ES-I3 (cell line): Measurements from ENCODE around the gene NRG3.
"Not testable (repeated sequence)": the region's sequence is repeated elsewhere in the genome, so short reads cannot be mapped to it uniquely, and the experiment has no call there.

Experiments used
- H3K36me3 ChIP-seq: 2 replicates; pipeline ENCODE4 v1.6.1; 2013; ENCODE audit warnings: mild to moderate bottlenecking, low read length, control low read depth, moderate library complexity; ENCODE audit not compliant: insufficient read depth
- H3K4me1 ChIP-seq: 2 replicates; pipeline ENCODE4 v1.6.1; 2013; ENCODE audit warnings: mild to moderate bottlenecking, control low read depth, low read length; ENCODE audit not compliant: insufficient read depth
- H3K9ac ChIP-seq: 2 replicates; pipeline ENCODE4 v1.6.1; 2013; ENCODE audit warnings: low read depth, mild to moderate bottlenecking, low read length, moderate library complexity
- H3K9me3 ChIP-seq: 2 replicates; pipeline ENCODE4 v1.6.1; 2013; ENCODE audit warnings: mild to moderate bottlenecking, low read length, moderate library complexity; ENCODE audit not compliant: control insufficient read depth, insufficient read depth

NRG3 gene

DNA sequence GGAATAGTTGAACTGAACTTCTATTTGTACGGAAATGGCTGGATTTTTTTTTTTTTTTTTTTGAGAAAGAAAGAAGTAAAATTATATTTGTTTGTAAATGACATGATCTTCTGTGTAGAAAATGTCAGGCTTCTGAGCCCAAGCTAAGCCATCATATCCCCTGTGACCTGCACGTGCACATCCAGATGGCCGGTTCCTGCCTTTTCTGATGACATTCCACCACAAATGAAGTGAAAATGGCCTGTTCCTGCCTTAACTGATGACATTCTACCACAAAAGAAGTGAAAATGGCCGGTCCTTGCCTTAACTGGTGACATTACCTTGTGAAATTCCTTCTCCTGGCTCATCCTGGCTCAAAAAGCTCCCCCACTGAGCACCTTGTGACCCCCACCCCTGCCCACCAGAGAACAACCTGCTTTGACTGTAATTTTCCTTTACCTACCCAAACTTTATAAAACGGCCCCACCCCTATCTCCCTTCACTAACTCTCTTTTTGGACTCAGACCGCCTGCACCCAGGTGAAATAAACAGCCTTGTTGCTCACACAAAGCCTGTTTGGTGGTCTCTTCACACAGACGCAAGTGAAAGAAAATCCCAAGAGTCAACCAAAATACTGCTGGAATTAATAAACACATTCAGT lies 1085.5 kb downstream of the NRG3 start:
- H3K36me3 ChIP-seq, H3K9ac ChIP-seq, H3K9me3 ChIP-seq: not testable (repeated sequence)
- H3K4me1 ChIP-seq, result peaks cover 29% of the 10 kb centered on the region

- Histone ChIP-seq H3K4me1 (peaks cover 29% of the 10 kb centered on the region), H3K9me3 (no peaks in the 10 kb centered on the region), H3K9ac (no peak overlapping the region), H3K36me3 (no peaks in the 10 kb centered on the region)
Observed at GRCh38 chr10:82961864-82962263, 1086.9 kb downstream of the NRG3 start.

GRCh38 chr10:82966130-82966529 lies 1091.1 kb downstream of the NRG3 start:
- Histone ChIP-seq H3K36me3 (no peaks in the 10 kb centered on the region), H3K4me1 (peaks cover 18% of the 10 kb centered on the region), H3K9me3 (no peaks in the 10 kb centered on the region), H3K9ac (no peak overlapping the region)

GRCh38 chr10:82968533-82968932 lies 1093.5 kb downstream of the NRG3 start:
- peaks cover 11% of the 10 kb centered on the region for H3K4me1 ChIP-seq
- H3K9ac ChIP-seq, result no peak overlapping the region

GRCh38 chr10:82969405-82969804 lies 1094.4 kb downstream of the NRG3 start:
- no peaks in the 10 kb centered on the region for H3K9me3 ChIP-seq
- no peak overlapping the region for H3K9ac ChIP-seq
- H3K36me3 ChIP-seq, result no peaks in the 10 kb centered on the region
- peaks cover 6% of the 10 kb centered on the region for H3K4me1 ChIP-seq

More at GRCh38 chr10:82968533-82968932, 1093.5 kb downstream of the NRG3 start:
- H3K36me3 ChIP-seq, result no peaks in the 10 kb centered on the region
- no peaks in the 10 kb centered on the region for H3K9me3 ChIP-seq

GRCh38 chr10:82980321-82980720 lies 1105.3 kb downstream of the NRG3 start:
- Histone ChIP-seq H3K4me1 (peaks cover 10% of the 10 kb centered on the region), H3K9me3 (no peaks in the 10 kb centered on the region), H3K9ac (no peak overlapping the region), H3K36me3 (no peaks in the 10 kb centered on the region)

DNA sequence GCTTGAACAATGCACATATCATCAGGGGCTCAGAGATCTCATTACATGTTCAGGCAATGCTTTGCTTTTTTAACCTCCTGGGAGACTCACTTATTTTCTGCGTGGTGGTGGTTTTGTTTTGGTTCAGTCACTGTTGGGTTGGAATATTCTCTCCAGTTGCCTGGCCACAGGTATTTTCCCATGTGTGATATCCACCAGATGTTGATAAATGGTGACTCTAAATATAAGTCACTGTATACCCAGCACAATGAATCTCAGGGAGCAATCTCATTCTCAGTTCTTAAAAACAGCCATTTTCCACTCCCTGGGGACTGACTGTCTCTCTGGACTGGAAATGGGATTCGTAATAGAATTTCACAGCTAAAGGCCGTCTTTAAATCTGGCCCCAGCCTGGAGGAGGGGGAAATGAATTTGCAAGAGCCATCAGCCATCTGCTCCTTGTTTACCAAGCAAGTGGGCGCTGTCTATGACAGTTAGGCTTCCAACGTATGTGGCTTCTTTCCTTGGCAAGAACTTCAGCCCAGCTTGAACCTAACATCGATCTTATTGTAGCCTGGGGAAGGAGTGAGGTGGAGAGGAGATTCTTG lies 1106.2 kb downstream of the NRG3 start:
- Histone ChIP-seq H3K9me3 (no peaks in the 10 kb centered on the region), H3K9ac (no peak overlapping the region), H3K4me1 (peaks cover 10% of the 10 kb centered on the region), H3K36me3 (no peaks in the 10 kb centered on the region)

DNA sequence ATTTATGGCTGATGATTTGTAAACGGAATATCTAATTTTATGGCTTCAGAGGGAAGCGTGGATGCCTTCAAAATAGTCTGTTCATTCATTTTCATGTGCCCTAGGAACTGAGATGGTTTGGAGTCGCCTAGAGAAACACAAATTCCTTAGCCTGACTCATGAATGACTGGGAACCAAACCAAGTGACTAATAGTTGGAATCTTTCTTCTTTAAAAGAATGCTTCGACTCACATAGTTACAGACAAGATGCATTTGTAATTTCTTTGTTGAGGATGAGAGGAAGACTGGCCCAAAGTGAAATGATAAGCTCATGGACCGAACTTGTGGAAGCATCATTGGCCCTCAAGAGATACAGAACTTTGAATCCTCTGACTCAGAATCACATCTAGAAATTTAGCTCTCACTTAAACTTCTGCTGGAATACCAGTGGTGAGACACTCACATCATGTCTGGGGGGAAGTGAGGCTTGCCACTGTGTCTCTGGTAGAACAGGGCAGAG lies 1107.2 kb downstream of the NRG3 start:
- Histone ChIP-seq H3K4me1 (peaks cover 10% of the 10 kb centered on the region), H3K9ac (no peak overlapping the region), H3K9me3 (no peaks in the 10 kb centered on the region), H3K36me3 (no peaks in the 10 kb centered on the region)

GRCh38 chr10:82986216-82986615 lies 1111.2 kb downstream of the NRG3 start:
- no peaks in the 10 kb centered on the region for H3K9me3 ChIP-seq
- H3K4me1 ChIP-seq, result peaks cover 5% of the 10 kb centered on the region
- H3K36me3 ChIP-seq, result no peaks in the 10 kb centered on the region
- H3K9ac ChIP-seq, result no peak overlapping the region

DNA sequence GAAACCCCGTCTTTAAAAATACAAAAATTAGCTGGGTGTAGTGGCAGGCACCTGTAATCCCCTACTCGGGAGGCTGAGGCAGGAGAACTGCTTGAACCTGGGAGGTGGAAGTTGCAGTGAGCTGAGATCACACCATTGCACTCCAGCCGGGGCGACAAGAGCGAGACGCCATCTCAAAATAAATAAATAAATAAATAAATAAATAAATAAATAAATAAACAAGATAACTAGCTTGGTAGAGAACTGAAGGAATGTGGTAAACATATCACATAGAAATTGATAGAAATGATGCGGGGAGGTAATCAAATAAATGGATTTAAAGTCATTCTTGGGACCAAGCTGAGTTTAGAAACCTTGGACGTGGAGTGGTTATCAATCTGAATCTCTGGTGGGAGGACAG lies 1131.5 kb downstream of the NRG3 start:
- H3K4me1 ChIP-seq, H3K9me3 ChIP-seq, H3K9ac ChIP-seq, H3K36me3 ChIP-seq: not testable (repeated sequence)

- no peaks in the 10 kb centered on the region for H3K9me3 ChIP-seq
- H3K36me3 ChIP-seq, result no peaks in the 10 kb centered on the region
- no peak overlapping the region for H3K9ac ChIP-seq
- peaks cover 6% of the 10 kb centered on the region; the same call in 1 of the 2 replicates for H3K4me1 ChIP-seq
Observed at GRCh38 chr10:83007510-83007909, 1132.5 kb downstream of the NRG3 start.

- Histone ChIP-seq H3K4me1 (peaks cover 15% of the 10 kb centered on the region), H3K9ac (no peak overlapping the region), H3K9me3 (no peaks in the 10 kb centered on the region), H3K36me3 (no peaks in the 10 kb centered on the region)
Observed at GRCh38 chr10:83012866-83013265, 1137.9 kb downstream of the NRG3 start.

GRCh38 chr10:83017076-83017867 lies 1142.3 kb downstream of the NRG3 start:
- no peak overlapping the region for H3K9ac ChIP-seq
- H3K9me3 ChIP-seq, result no peaks in the 10 kb centered on the region; the same call in 1 of the 2 replicates
- H3K4me1 ChIP-seq, result peaks cover 11% of the 10 kb centered on the region
- H3K36me3 ChIP-seq, result no peaks in the 10 kb centered on the region

DNA sequence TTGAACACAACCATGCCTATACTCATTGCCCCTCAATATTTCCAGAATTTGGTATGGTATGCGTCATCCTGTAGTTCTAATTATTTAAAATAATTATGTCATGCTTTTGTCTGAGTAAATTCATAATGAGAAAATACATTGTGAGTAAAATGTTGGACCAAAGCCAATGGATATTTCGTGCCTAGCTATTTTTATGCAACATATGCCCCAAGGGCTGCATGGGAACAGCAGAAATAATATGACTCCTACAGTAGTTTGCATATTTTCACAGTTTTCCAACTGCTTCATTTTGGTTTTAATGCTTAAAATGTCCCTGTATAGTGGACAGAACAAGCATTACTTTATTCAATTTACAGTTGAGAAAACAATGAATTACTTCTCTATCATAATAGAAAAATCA lies 1148.7 kb downstream of the NRG3 start:
- Histone ChIP-seq H3K36me3 (no peaks in the 10 kb centered on the region), H3K9ac (no peak overlapping the region), H3K9me3 (no peaks in the 10 kb centered on the region; the same call in 1 of the 2 replicates), H3K4me1 (no peaks in the 10 kb centered on the region)
